Heart right ventricle (tissue), 16 donors: Measurements from ENCODE around the gene TP53TG5. TPM values are rescaled to one million over a fixed set of nuclear protein-coding genes. Genes with fewer than 3 reads are reported as not detected.

Source experiments
- ATAC-seq, 8 donors: fragments of 200-7000 bp; cut with Tn5 transposase; one replicate each; pipeline ENCODE4 v1.9.1; 2020; ENCODE audit warnings: mild to moderate bottlenecking in 8 of 8, moderate library complexity in 8 of 8, moderate number of reproducible peaks in 1 of 8
- DNase-seq, 2 donors: peaks; one replicate each; pipeline ENCODE4 v3.0.0-alpha.2; 2020
- H3K27ac ChIP-seq, 10 donors: fragments of 200-600 bp; sonication (generic) in 2 of 10; one replicate each; pipeline versions ENCODE4 v1.5.0 to v1.8.0; 2020 to 2022; ENCODE audit warnings: mild to moderate bottlenecking in 3 of 10
- H3K27me3 ChIP-seq, 7 donors: fragments of 200-600 bp; one replicate each; pipeline ENCODE4 v1.8.0; 2021 to 2022; ENCODE audit warnings: mild to moderate bottlenecking in 2 of 7
- H3K36me3 ChIP-seq, 9 donors: fragments of 200-600 bp; sonication (generic) in 1 of 9; one replicate each; pipeline versions ENCODE4 v1.5.0 to v1.8.0; 2020 to 2022; ENCODE audit warnings: mild to moderate bottlenecking in 2 of 9
- H3K4me1 ChIP-seq, 9 donors: fragments of 200-600 bp; sonication (generic) in 1 of 9; one replicate each; pipeline versions ENCODE4 v1.5.0 to v1.8.0; 2020 to 2022; ENCODE audit warnings: mild to moderate bottlenecking in 4 of 9
- H3K4me3 ChIP-seq, 10 donors: fragments of 200-600 bp; sonication (generic) in 2 of 10; one replicate each; pipeline versions ENCODE4 v1.5.0 to v1.8.0; 2020 to 2022; ENCODE audit warnings: mild to moderate bottlenecking in 7 of 10, moderate library complexity in 2 of 10
- H3K9me3 ChIP-seq, 11 donors: fragments of 200-600 bp in 10 of 11; sonication (generic) in 2 of 11; one replicate each; pipeline versions ENCODE4 v1.5.0 to v1.8.0; 2013 to 2022; ENCODE audit warnings: mild to moderate bottlenecking in 2 of 11, control low read depth in 1 of 11, moderate library complexity in 1 of 11
- CTCF ChIP-seq, 9 donors: fragments of 200-600 bp; sonication (generic) in 2 of 9; IDR thresholded peaks; one replicate each; pipeline versions ENCODE4 v1.5.0 to v1.8.0; 2021 to 2022; ENCODE audit warnings: antibody characterized with exemption in 9 of 9, mild to moderate bottlenecking in 5 of 9, moderate library complexity in 1 of 9
- WGBS, 2 donors: extraction: QIAGEN DNeasy Blood & Tissue Kit; methylation state at CpG; one replicate each; pipeline ENCODE4 v1.1.7; 2013; ENCODE audit warnings: inconsistent platforms in 1 of 2; 5-methylcytosine and 5-hydroxymethylcytosine counted together
- intact Hi-C, 10 donors: fragments of 100-400 bp; cut with DNase I; formaldehyde crosslinking; loops; one replicate each; pipeline versions ENCODE4 v1.11.1 to v1.14.2; 2022
- polyA plus RNA-seq, 2 donors: library from polyadenylated mRNA; stranded (reverse); fragments of 200-250 nt; gene quantifications; one replicate each; pipeline ENCODE4 v1.2.3, GENCODE V29; 2013
- total RNA-seq, 10 donors: library from RNA; stranded (reverse); fragmentation: NEBNext Ultra II Directional in 3 of 10; extraction: Animal tissue kit (Norgen Biotek cat#: 25700) in 3 of 10; gene quantifications; one replicate each; pipeline versions ENCODE4 v1.2.1 to v1.2.4, GENCODE V29; 2021 to 2023
- donor health status: Arrhythmogenic right ventricular cardiomyopathy.
- donor health status: ischemic (EF 13 %, LVEDD 7.1; RV severe dilation, severe dysfunction).
- donor health status: healthy with polysubstance abuse.
- donor health status: DM: no; HTN: yes; CAD: no.
- donor health status: DM: no; HTN: no; CAD: no.
- donor health status: ischemic (EF 25% LVEDD 6.9; RV normal size, moderate dysfunction).
- donor health status: ischemic (EF 25% LVEDD 5.7; RV mildly dilated, moderate dysfunction).
- donor health status: healthy.
- donor health status: DM: yes; HTN: yes; CAD: no.
- donor health status: Ischemic cardiomyopathy.
- donor health status: ischemic (EF 35%, LVEDD 5.7; RV mildly dilated, moderate dysfunction).
- donor health status: nonischemic (EF 11% LVEDD 7.7; RV severe dilation, severe dysfunction).
- donor health status: DM: yes; HTN: yes; CAD: no.
- donor health status: PGD.
- donor health status: ischemic (EF 29% LVEDD 5.4; RV normal size, mild dysfunction).
- donor health status: nonischemic (EF 23%, LVEDD 6.1; RV moderate dilation, normal function).

Gene TP53TG5
- total and polyA plus RNA-seq, 12 donors: 0.43 to 2.4 (median 1.2) TPM

- peak; percentile 75 to 95 (median 93) for TF ChIP-seq CTCF (IDR thresholded peaks at IDR 0.05)
- intact Hi-C loops: loop anchor here in 4 of 10 donors (1.0 to 5.0 kb wide), 5 partner anchors 41 to 74 kb away; partner anchors contain the start of gene PIGT (in 1 of the 4)
- peaks cover 0 to 34% (median 17%) of the 10 kb centered on the region in 9 donors for H3K36me3 ChIP-seq
- H3K27ac ChIP-seq: peak within 1 kb of the TSS; percentile 86 to 97 (median 96)
- peak; percentile 99 for DNase-seq
- peaks cover 10 to 79% (median 37%) of the 10 kb centered on the region in 9 donors for H3K4me1 ChIP-seq
- peak within 1 kb of the TSS; percentile 60 to 84 (median 70) for H3K4me3 ChIP-seq
- H3K27me3 ChIP-seq: no peaks in the 10 kb centered on the region
- 0% methylated on average over 55 of the region's 55 CpGs for WGBS, 2 donors
- peak; percentile 92 to 96 (median 94) for ATAC-seq
- H3K9me3 ChIP-seq: no peaks in the 10 kb centered on the region
These were observed 15.1 kb downstream of the TP53TG5 start, which contains the start of gene SYS1 for GRCh38 chr20:45362804-45363610. Gene SYS1, plus strand, starts transcription at chr20:45363156. Its CDS starts 376 bp downstream, at chr20:45363532.

GRCh38 chr20:45361793-45362192 lies 16.3 kb downstream of the TP53TG5 start:
- H3K27ac ChIP-seq: peak overlapping the region in 6 of 10 donors; percentile 2 to 97 (median 94)
- peaks cover 10 to 79% (median 46%) of the 10 kb centered on the region in 9 donors for H3K4me1 ChIP-seq
- no peak for TF ChIP-seq CTCF (IDR thresholded peaks at IDR 0.05)
- intact Hi-C loops: loop anchor here in 4 of 10 donors (2.0 to 5.0 kb wide), 4 partner anchors 39 to 75 kb away; partner anchors contain the start of gene PIGT (in 1 of the 4)
- no peaks in the 10 kb centered on the region for H3K27me3 ChIP-seq
- no peaks in the 10 kb centered on the region for H3K9me3 ChIP-seq
- ATAC-seq: no peak
- H3K36me3 ChIP-seq: peaks cover 0 to 22% (median 9%) of the 10 kb centered on the region in 9 donors
- DNase-seq: no peak
- peak overlapping the region in 1 of 10 donors; percentile 69 for H3K4me3 ChIP-seq
- WGBS, 2 donors: 82% methylated on average over 6 of the region's 6 CpGs

GRCh38 chr20:45359406-45360148 lies 18.5 kb downstream of the TP53TG5 start:
- Histone ChIP-seq H3K4me1 (peaks cover 10 to 84% (median 51%) of the 10 kb centered on the region in 9 donors), H3K4me3 (no peak overlapping the region)

More at GRCh38 chr20:45359406-45360148, 18.5 kb downstream of the TP53TG5 start:
- Histone ChIP-seq H3K9me3 (no peaks in the 10 kb centered on the region), H3K27me3 (no peaks in the 10 kb centered on the region), H3K27ac (peak overlapping the region; percentile 80 to 96 (median 91)), H3K36me3 (peaks cover 0 to under 1% (median 0%) of the 10 kb centered on the region in 9 donors)
- DNase-seq: no peak
- 46 to 65% methylated on average over 9 of the region's 9 CpGs for WGBS, 2 donors
- ATAC-seq: no peak
- TF ChIP-seq CTCF (IDR thresholded peaks at IDR 0.05): no peak
- intact Hi-C loops: loop anchor here in 5 of 10 donors (2.0 to 5.0 kb wide), 4 partner anchors 17 to 58 kb away; partner anchors contain the start of genes DBNDD2 (in 1 of the 5) and PIGT (in 1 of the 5)
